ENCODE data around the gene MAP4K3. TPM values are rescaled to one million over a fixed set of nuclear protein-coding genes. Genes with fewer than 3 reads are reported as not detected.

MAP4K3 gene
- total RNA-seq, 3 donors from 2014 or later: 32.7 to 50.4 (median 39.9) TPM

DNA sequence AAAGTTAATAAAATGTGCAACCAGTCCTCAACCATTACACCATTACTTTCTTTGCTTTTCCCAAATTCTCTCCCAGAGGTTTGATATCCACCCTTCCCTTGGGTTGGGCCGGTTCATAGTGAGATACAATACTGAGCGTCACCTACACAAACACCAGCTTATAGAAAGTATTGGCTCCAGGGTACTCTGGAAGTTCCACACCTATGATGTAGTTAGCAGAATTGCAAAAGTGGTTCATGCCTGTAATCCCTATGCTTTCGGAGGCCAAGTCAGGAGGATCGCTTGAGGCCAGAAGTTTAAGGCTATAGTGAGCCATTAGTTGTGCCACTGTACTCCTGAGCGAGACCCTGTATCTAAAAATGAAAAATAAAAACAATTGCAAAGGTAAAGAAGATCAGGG is 15.3 kb upstream of the MAP4K3 start:
- intact Hi-C loops (cut with DNase I, micrococcal nuclease): no loop called here
- no peak for ATAC-seq

DNA sequence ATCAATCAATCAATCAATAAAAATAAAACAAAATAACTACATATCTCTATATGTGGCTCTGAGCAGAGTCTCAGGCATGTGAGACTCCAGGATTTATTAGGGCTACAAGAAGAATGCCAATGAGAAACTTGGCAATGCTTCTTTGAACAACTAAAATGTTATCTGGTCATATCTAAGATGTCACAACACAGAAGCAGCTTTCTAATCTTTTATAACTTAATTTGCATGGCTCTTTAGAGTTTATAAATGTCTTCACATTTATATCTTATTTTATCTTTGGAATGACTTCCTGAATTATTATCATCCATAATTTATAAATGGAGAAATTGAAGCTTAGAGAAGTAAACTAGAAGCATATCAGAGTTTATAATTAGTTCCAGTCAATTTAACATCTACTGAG is 14.9 kb upstream of the MAP4K3 start:
- DNase-seq: no peak
- Histone ChIP-seq H3K4me1 (ENCODE audit: low read depth) (no peaks in the 10 kb centered on the region), H3K9me3 (no peaks in the 10 kb centered on the region), H3K36me3 (ENCODE audit: low read depth) (no peaks in the 10 kb centered on the region), H3K4me3 (no peak overlapping the region)
- intact Hi-C loops (cut with DNase I, micrococcal nuclease): no loop called here
- ATAC-seq: no peak
- TF ChIP-seq, protein P1, sequence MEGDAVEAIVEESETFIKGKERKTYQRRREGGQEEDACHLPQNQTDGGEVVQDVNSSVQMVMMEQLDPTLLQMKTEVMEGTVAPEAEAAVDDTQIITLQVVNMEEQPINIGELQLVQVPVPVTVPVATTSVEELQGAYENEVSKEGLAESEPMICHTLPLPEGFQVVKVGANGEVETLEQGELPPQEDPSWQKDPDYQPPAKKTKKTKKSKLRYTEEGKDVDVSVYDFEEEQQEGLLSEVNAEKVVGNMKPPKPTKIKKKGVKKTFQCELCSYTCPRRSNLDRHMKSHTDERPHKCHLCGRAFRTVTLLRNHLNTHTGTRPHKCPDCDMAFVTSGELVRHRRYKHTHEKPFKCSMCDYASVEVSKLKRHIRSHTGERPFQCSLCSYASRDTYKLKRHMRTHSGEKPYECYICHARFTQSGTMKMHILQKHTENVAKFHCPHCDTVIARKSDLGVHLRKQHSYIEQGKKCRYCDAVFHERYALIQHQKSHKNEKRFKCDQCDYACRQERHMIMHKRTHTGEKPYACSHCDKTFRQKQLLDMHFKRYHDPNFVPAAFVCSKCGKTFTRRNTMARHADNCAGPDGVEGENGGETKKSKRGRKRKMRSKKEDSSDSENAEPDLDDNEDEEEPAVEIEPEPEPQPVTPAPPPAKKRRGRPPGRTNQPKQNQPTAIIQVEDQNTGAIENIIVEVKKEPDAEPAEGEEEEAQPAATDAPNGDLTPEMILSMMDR (IDR thresholded peaks at IDR 0.05): no peak

More for the DNA sequence above, 15.3 kb upstream of the MAP4K3 start:
- Histone ChIP-seq H3K4me3 (no peak overlapping the region), H3K4me1 (ENCODE audit: low read depth) (no peaks in the 10 kb centered on the region), H3K9me3 (no peaks in the 10 kb centered on the region), H3K36me3 (ENCODE audit: low read depth) (no peaks in the 10 kb centered on the region)
- TF ChIP-seq, protein P1 (IDR thresholded peaks at IDR 0.05): no peak
- no peak for DNase-seq

- Histone ChIP-seq H3K4me1 (ENCODE audit: low read depth) (no peaks in the 10 kb centered on the region), H3K9me3 (no peaks in the 10 kb centered on the region), H3K4me3 (no peak overlapping the region), H3K36me3 (ENCODE audit: low read depth) (no peaks in the 10 kb centered on the region)
- intact Hi-C loops (cut with DNase I, micrococcal nuclease): no loop called here
- DNase-seq: no peak
- peak; percentile 66 for ATAC-seq
- TF ChIP-seq, protein P1 (IDR thresholded peaks at IDR 0.05): no peak
Measured at GRCh38 chr2:39448169-39448502, 11.1 kb upstream of the MAP4K3 start.

GRCh38 chr2:39447266-39448168 is 10.4 kb upstream of the MAP4K3 start:
- Histone ChIP-seq H3K4me1 (ENCODE audit: low read depth) (no peaks in the 10 kb centered on the region), H3K4me3 (no peak overlapping the region), H3K9me3 (no peaks in the 10 kb centered on the region), H3K36me3 (ENCODE audit: low read depth) (no peaks in the 10 kb centered on the region)
- ATAC-seq (no peak), DNase-seq (no peak)
- TF ChIP-seq, protein P1 (IDR thresholded peaks at IDR 0.05): no peak
- intact Hi-C loops (cut with DNase I, micrococcal nuclease): no loop called here

- TF ChIP-seq, protein P1 (IDR thresholded peaks at IDR 0.05): no peak
Measured at GRCh38 chr2:39445934-39446333, 8.8 kb upstream of the MAP4K3 start.

More at GRCh38 chr2:39445934-39446333, 8.8 kb upstream of the MAP4K3 start:
- Histone ChIP-seq H3K4me1 (ENCODE audit: low read depth) (no peaks in the 10 kb centered on the region), H3K36me3 (ENCODE audit: low read depth) (no peaks in the 10 kb centered on the region), H3K4me3 (no peak overlapping the region), H3K9me3 (no peaks in the 10 kb centered on the region)
- DNase-seq: no peak
- intact Hi-C loops (cut with DNase I, micrococcal nuclease): no loop called here
- ATAC-seq: no peak
